BJ (cell line): Measurements from ENCODE around the gene C16orf92. TPM values are rescaled to one million over a fixed set of nuclear protein-coding genes. Genes with fewer than 3 reads are reported as not detected.

Source experiments
- CTCF ChIA-PET: fragments of 350-600 bp; formaldehyde crosslinking; extraction: SDS; loops from one replicate; lab custom pipeline; 2021; ENCODE audit warnings: antibody characterized with exemption, inconsistent platforms; lab: Yijun Ruan, JAX
- POLR2A ChIA-PET: fragments of 300-600 bp; sonication (Branson Sonifier 250); formaldehyde crosslinking; extraction: SDS; loops from one replicate; lab custom pipeline; 2021; ENCODE audit warnings: antibody characterized with exemption; lab: Charles Lee
- DNase-seq: peaks from one replicate; pipeline ENCODE4 v3.0.0-alpha.2; 2011; ENCODE audit warnings: low read depth
- H3K27me3 ChIP-seq: 2 replicates; pipeline ENCODE4 v1.6.0; 2011; ENCODE audit warnings: low read length; ENCODE audit not compliant: control insufficient read depth, insufficient read depth
- H3K36me3 ChIP-seq: 2 replicates; pipeline ENCODE4 v1.5.1; 2011; ENCODE audit warnings: low read length; ENCODE audit not compliant: control insufficient read depth, insufficient read depth
- H3K4me3 ChIP-seq: 2 replicates; pipeline ENCODE4 v1.5.1; 2011; ENCODE audit warnings: low read depth, mild to moderate bottlenecking, control low read depth, low read length
- CTCF ChIP-seq: IDR thresholded peaks from 2 replicates; pipeline ENCODE4 v1.5.1; 2011; ENCODE audit warnings: low read depth, mild to moderate bottlenecking, control low read depth, inconsistent platforms, low read length, moderate library complexity; ENCODE audit not compliant: insufficient read depth
- polyA plus RNA-seq: library from polyadenylated mRNA; depleted of rRNA; stranded (reverse); fragments of >200 nt; gene quantifications from 2 replicates; pipeline ENCODE4 v1.2.3, GENCODE V29; 2011; rRNA removed

The C16orf92 gene
- polyA plus RNA-seq, 1 experiment = not detected

GRCh38 chr16:30068333-30068732, 45.3 kb downstream of the C16orf92 start:
- ChIA-PET POLR2A (no interaction called here), CTCF (interaction anchor here (2.9 kb wide), 1 partner anchor 23 kb away, joined by 14 read pairs; the partner anchor contains the start of gene TBX6)
- peaks cover 42% of the 10 kb centered on the region for H3K36me3 ChIP-seq
- H3K4me3 ChIP-seq = peak overlapping the region; percentile 24; the same call in 1 of the 2 replicates
- no peaks in the 10 kb centered on the region for H3K27me3 ChIP-seq
- TF ChIP-seq CTCF = no peak
- no peak for DNase-seq

DNA sequence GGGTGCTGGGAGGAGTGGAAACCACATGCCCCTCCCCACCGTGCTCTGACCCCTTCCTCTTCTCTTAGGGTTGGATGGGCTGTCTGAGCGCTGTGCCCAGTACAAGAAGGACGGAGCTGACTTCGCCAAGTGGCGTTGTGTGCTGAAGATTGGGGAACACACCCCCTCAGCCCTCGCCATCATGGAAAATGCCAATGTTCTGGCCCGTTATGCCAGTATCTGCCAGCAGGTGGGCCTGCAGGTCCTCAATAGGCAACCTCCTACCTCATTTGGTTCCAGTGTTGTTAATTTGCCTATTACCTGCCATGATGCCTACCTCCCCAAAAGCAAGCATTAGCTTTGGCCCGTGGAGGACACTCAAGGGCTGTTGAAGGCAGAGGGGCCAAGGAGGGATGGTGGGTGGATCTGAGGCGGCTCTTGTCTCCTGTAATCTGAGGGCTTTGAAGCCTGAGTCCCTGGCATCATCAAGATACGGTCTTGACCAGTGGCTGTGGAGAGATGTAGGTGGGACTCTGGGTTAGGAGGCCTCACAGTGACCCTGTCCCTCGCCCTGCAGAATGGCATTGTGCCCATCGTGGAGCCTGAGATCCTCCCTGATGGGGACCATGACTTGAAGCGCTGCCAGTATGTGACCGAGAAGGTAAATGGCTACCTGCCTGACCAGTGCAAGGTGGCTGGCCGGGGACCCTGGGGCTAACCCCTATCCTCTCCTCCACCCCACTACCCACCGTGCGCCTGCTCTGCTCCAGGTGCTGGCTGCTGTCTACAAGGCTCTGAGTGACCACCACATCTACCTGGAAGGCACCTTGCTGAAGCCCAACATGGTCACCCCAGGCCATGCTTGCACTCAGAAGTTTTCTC, 46.0 kb downstream of the C16orf92 start:
- ChIA-PET CTCF (interaction anchor here (2.9 kb wide), 1 partner anchor 22 kb away, joined by 14 read pairs; the partner anchor contains the start of gene TBX6), POLR2A (no interaction called here)
- Histone ChIP-seq H3K27me3 (no peaks in the 10 kb centered on the region), H3K4me3 (peak overlapping the region; percentile 24; the same call in 1 of the 2 replicates), H3K36me3 (peaks cover 44% of the 10 kb centered on the region)
- TF ChIP-seq CTCF = peak; percentile 60
- DNase-seq = no peak

- Histone ChIP-seq H3K27me3 (no peaks in the 10 kb centered on the region), H3K36me3 (peaks cover 44% of the 10 kb centered on the region), H3K4me3 (peak overlapping the region; percentile 26)
- no peak for TF ChIP-seq CTCF
- POLR2A ChIA-PET = interaction anchor here (0.7 kb wide), 1 partner anchor 23 kb away, joined by 12 read pairs; no protein-coding TSS in a partner anchor
- DNase-seq = no peak
- CTCF ChIA-PET = interaction anchor here (2.9 kb wide), 1 partner anchor 22 kb away, joined by 14 read pairs; the partner anchor contains the start of gene TBX6
Observed at GRCh38 chr16:30069611-30070462, 46.8 kb downstream of the C16orf92 start.

DNA sequence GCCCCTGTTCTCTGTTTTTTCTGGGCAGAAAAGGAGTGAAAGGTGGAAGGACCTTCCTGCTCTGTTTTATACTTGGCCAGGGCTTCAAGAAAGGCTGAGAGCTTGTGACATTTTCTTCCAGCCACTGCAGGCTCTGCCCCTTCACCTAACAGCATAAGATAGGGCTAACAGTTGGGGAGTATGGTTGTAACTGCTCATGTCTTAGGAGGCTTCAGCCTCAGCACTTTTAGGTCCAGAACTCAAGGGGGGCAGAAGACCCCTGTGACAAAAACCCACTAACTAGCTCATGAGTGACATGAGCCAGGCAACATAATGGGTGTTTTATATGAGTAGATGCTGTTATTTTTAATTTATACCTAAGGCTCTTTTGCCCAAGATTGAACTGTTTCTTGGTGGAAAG, 47.5 kb downstream of the C16orf92 start:
- H3K36me3 ChIP-seq = peaks cover 44% of the 10 kb centered on the region
- no peak for DNase-seq
- H3K27me3 ChIP-seq = no peaks in the 10 kb centered on the region
- ChIA-PET POLR2A (interaction anchor here (0.7 kb wide), 1 partner anchor 23 kb away, joined by 12 read pairs; no protein-coding TSS in a partner anchor), CTCF (interaction anchor here (2.9 kb wide), 1 partner anchor 21 kb away, joined by 14 read pairs; the partner anchor contains the start of gene TBX6)
- no peak overlapping the region for H3K4me3 ChIP-seq
- no peak for TF ChIP-seq CTCF

Other genes starting within 250 kb of the C16orf92 start
- not detected in 2 replicates for gene ZG16, start 244.9 kb upstream of the C16orf92 start, polyA plus RNA-seq
- gene KIF22, start 232.4 kb upstream of the C16orf92 start, polyA plus RNA-seq = 43.0 and 68.3 TPM in 2 replicates
- gene MAZ, start 216.7 kb upstream of the C16orf92 start, polyA plus RNA-seq = 105 and 172 TPM in 2 replicates
- 4.5 and 7.6 TPM in 2 replicates for gene PRRT2, start 211.0 kb upstream of the C16orf92 start, polyA plus RNA-seq
- gene PAGR1, start 207.0 kb upstream of the C16orf92 start, polyA plus RNA-seq = 13.9 and 15.6 TPM in 2 replicates
- gene MVP, start 202.7 kb upstream of the C16orf92 start, polyA plus RNA-seq = 219 and 368 TPM in 2 replicates
- 148 and 225 TPM in 2 replicates for gene CDIPT, start 160.0 kb upstream of the C16orf92 start, polyA plus RNA-seq
- gene SEZ6L2, start 123.6 kb upstream of the C16orf92 start, polyA plus RNA-seq = 8.1 and 19.3 TPM in 2 replicates
- gene ASPHD1, start 122.7 kb upstream of the C16orf92 start, polyA plus RNA-seq = 4.4 and 6.9 TPM in 2 replicates
- 8.2 and 12.3 TPM in 2 replicates for gene KCTD13, start 97.0 kb upstream of the C16orf92 start, polyA plus RNA-seq
- gene TMEM219, start 61.1 kb upstream of the C16orf92 start, polyA plus RNA-seq = 112 and 146 TPM in 2 replicates
- gene TAOK2, start 49.3 kb upstream of the C16orf92 start, polyA plus RNA-seq = 17.4 and 24.3 TPM in 2 replicates
- gene HIRIP3, start 27.6 kb upstream of the C16orf92 start, polyA plus RNA-seq = 7.7 and 9.6 TPM in 2 replicates
- gene INO80E, start 27.0 kb upstream of the C16orf92 start, polyA plus RNA-seq = 34.5 and 35.6 TPM in 2 replicates
- 0.26 and 0.64 TPM in 2 replicates for gene DOC2A, start 12.2 kb upstream of the C16orf92 start, polyA plus RNA-seq
- 0.06 and 0.13 TPM in 2 replicates for gene TLCD3B, start 8.1 kb downstream of the C16orf92 start, polyA plus RNA-seq
- gene ALDOA, start 42.6 kb downstream of the C16orf92 start, polyA plus RNA-seq = 754 and 1,788 TPM in 2 replicates
- gene PPP4C, start 52.8 kb downstream of the C16orf92 start, polyA plus RNA-seq = 143 and 209 TPM in 2 replicates
- gene TBX6, start 68.7 kb downstream of the C16orf92 start, polyA plus RNA-seq = 0.04 TPM in 2 replicates
- gene YPEL3, start 73.0 kb downstream of the C16orf92 start, polyA plus RNA-seq = 34.6 and 49.1 TPM in 2 replicates
- 1.2 and 2.0 TPM in 2 replicates for gene GDPD3, start 90.3 kb downstream of the C16orf92 start, polyA plus RNA-seq
- gene MAPK3, start 100.0 kb downstream of the C16orf92 start, polyA plus RNA-seq = 94.8 and 168 TPM in 2 replicates
- 1.6 and 2.6 TPM in 2 replicates for gene CORO1A, start 160.4 kb downstream of the C16orf92 start, polyA plus RNA-seq
- gene BOLA2B, start 170.5 kb downstream of the C16orf92 start, polyA plus RNA-seq = 32.0 and 50.2 TPM in 2 replicates
- gene SLX1A, start 170.7 kb downstream of the C16orf92 start, polyA plus RNA-seq = 7.5 and 19.8 TPM in 2 replicates
- gene SULT1A3, start 176.1 kb downstream of the C16orf92 start, polyA plus RNA-seq = 6.2 TPM in 2 replicates
- gene NPIPB13, start 225.3 kb downstream of the C16orf92 start, polyA plus RNA-seq = 0.92 and 0.93 TPM in 2 replicates